Measurements from ENCODE around the gene ITGBL1. TPM values are rescaled to one million over a fixed set of nuclear protein-coding genes. Genes with fewer than 3 reads are reported as not detected.

ITGBL1 gene
- total and polyA plus RNA-seq, 7 donors, result 0.44 to 5.7 (median 1.7) TPM

DNA sequence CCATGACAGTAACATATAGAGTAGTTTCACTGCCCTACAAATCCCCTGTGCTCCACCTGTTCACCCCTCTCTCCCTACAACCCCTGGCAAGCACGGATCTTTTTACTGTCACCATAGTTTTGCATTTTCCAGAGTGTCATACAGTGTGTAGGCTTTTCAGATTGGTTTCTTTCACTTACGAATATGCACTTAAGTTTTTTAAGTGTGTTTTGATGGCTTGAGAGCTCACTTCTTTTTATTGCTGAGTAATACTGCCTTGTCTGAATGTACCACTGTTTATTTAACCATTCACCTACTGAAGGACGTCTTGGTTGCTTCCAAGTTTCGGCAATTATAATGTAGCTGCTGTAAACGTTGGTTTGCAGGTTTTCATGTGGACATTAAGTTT, 175.1 kb downstream of the ITGBL1 start:
- Histone ChIP-seq H3K27me3 (ENCODE audit: insufficient read depth in 3 of 3, low read length in 2 of 3) (no peaks in the 10 kb centered on the region), H3K4me1 (no peaks in the 10 kb centered on the region), H3K27ac (no peak overlapping the region), H3K4me3 (peak overlapping the region; percentile 43), H3K36me3 (ENCODE audit: insufficient read depth in 1 of 2, low read depth in 1 of 2) (no peaks in the 10 kb centered on the region), H3K9me3 (no peaks in the 10 kb centered on the region)
- no peak for DNase-seq
- WGBS, 3 donors, result 43 to 64% (median 44%) methylated on average over 5 of the region's 5 CpGs
- ATAC-seq, result no peak
- intact Hi-C loops (cut with DNase I), result loop anchor here in 1 of 2 donors (2.0 kb wide), 1 partner anchor 19 kb away; no protein-coding TSS in a partner anchor
- TF ChIP-seq, protein P1, sequence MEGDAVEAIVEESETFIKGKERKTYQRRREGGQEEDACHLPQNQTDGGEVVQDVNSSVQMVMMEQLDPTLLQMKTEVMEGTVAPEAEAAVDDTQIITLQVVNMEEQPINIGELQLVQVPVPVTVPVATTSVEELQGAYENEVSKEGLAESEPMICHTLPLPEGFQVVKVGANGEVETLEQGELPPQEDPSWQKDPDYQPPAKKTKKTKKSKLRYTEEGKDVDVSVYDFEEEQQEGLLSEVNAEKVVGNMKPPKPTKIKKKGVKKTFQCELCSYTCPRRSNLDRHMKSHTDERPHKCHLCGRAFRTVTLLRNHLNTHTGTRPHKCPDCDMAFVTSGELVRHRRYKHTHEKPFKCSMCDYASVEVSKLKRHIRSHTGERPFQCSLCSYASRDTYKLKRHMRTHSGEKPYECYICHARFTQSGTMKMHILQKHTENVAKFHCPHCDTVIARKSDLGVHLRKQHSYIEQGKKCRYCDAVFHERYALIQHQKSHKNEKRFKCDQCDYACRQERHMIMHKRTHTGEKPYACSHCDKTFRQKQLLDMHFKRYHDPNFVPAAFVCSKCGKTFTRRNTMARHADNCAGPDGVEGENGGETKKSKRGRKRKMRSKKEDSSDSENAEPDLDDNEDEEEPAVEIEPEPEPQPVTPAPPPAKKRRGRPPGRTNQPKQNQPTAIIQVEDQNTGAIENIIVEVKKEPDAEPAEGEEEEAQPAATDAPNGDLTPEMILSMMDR (IDR thresholded peaks at IDR 0.05), result no peak

DNA sequence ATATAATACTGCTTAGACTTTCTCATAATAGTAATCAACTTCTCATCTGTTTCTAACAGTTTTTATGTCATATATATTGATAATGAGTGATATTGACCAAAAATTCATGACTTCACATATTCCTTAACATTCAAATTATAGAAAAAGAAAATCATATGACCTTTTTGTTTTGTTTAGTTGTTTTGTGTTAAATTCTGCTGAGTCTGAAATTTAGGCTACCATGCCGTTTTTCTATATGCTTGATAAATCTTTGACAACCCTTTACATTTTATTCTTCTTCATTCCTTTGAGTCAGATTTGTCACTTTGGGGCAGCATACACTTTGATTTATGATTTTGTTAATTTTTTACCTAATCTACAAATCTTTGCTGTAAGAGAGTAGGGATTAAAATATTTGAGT, 176.4 kb downstream of the ITGBL1 start:
- ATAC-seq (no peak), DNase-seq (no peak)
- no peaks in the 10 kb centered on the region for H3K27me3 ChIP-seq (ENCODE audit: insufficient read depth in 3 of 3, low read length in 2 of 3)
- H3K36me3 ChIP-seq (ENCODE audit: insufficient read depth in 1 of 2, low read depth in 1 of 2), result no peaks in the 10 kb centered on the region
- no peaks in the 10 kb centered on the region for H3K9me3 ChIP-seq
- intact Hi-C loops (cut with DNase I), result no loop called here
- no peak overlapping the region for H3K27ac ChIP-seq
- TF ChIP-seq, protein P1 (IDR thresholded peaks at IDR 0.05), result no peak
- H3K4me1 ChIP-seq, result no peaks in the 10 kb centered on the region
- 79 to 87% (median 85%) methylated on average over 1 of the region's 1 CpG for WGBS, 3 donors
- H3K4me3 ChIP-seq, result no peak overlapping the region

DNA sequence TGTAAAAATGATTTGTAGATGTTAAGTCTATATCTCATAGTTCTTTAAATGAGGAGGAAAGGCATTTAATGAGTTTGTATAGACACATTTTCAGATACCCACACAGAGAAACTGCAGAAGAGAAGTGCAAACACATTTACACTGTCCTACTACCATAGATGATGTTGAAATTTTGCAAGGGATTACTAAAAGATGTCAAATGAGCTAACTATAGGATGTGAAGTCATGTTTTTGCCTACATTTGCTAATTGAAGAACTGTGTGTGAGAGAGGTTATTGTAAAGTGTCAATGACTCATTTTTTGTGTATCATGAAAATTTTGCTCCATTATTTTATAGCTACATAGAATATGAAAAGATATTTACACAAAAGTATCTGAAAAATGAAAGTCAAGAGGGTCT, 178.9 kb downstream of the ITGBL1 start:
- no peaks in the 10 kb centered on the region for H3K27me3 ChIP-seq (ENCODE audit: insufficient read depth in 3 of 3, low read length in 2 of 3)
- TF ChIP-seq, protein P1 (IDR thresholded peaks at IDR 0.05), result no peak
- no peak overlapping the region for H3K27ac ChIP-seq
- H3K4me1 ChIP-seq, result no peaks in the 10 kb centered on the region
- no peak overlapping the region for H3K4me3 ChIP-seq
- DNase-seq, result no peak
- no peak for ATAC-seq
- H3K9me3 ChIP-seq, result no peaks in the 10 kb centered on the region
- intact Hi-C loops (cut with DNase I), result no loop called here
- H3K36me3 ChIP-seq (ENCODE audit: insufficient read depth in 1 of 2, low read depth in 1 of 2), result no peaks in the 10 kb centered on the region

DNA sequence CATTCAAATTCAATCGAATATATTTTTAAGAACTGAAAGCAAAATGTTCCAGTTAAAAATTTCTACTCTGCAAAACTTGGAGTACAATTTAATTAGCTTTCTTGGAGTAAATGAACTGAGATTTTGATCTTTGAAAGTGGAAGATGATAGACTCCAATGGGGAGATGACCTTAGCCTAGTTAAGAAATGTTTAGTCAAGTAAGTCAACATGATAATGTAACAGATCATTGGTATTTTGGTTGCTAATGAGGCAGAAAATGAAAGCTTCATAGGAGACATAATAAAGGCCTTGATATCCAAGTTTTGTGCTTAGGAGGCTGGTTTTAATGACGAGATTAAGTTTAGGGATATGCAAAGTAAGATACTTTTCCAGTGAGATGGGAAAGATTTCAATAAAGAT, 181.7 kb downstream of the ITGBL1 start:
- WGBS, 3 donors, result 71 to 79% (median 74%) methylated on average over 2 of the region's 2 CpGs
- Histone ChIP-seq H3K4me3 (no peak overlapping the region), H3K4me1 (no peaks in the 10 kb centered on the region), H3K27me3 (ENCODE audit: insufficient read depth in 3 of 3, low read length in 2 of 3) (no peaks in the 10 kb centered on the region), H3K36me3 (ENCODE audit: insufficient read depth in 1 of 2, low read depth in 1 of 2) (no peaks in the 10 kb centered on the region), H3K27ac (no peak overlapping the region), H3K9me3 (no peaks in the 10 kb centered on the region)
- intact Hi-C loops (cut with DNase I), result no loop called here
- TF ChIP-seq, protein P1 (IDR thresholded peaks at IDR 0.05), result no peak
- DNase-seq (no peak), ATAC-seq (no peak)

DNA sequence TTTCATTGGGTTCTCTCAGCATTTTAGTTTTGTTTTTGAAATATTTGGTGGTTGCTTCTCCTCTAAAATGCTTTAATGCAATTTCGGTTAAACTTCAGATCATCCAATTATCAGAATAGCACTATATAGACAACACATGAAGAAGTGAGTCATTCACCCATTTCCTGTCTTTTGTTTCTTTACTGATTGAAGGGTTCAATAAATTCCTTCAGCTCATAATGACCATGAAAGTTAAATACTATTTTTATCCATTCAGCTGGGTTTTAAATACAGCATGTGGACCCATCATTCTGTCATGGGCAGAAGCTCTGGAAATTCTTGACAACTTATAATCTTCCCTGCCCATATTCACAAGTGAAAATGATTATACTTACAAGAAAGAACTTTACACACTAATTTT, 187.2 kb downstream of the ITGBL1 start:
- intact Hi-C loops (cut with DNase I), result no loop called here
- WGBS, 3 donors, result 70 to 83% (median 77%) methylated on average over 1 of the region's 1 CpG
- no peak for ATAC-seq
- Histone ChIP-seq H3K36me3 (ENCODE audit: insufficient read depth in 1 of 2, low read depth in 1 of 2) (no peaks in the 10 kb centered on the region), H3K4me1 (no peaks in the 10 kb centered on the region), H3K27me3 (ENCODE audit: insufficient read depth in 3 of 3, low read length in 2 of 3) (no peaks in the 10 kb centered on the region), H3K4me3 (no peak overlapping the region), H3K27ac (no peak overlapping the region), H3K9me3 (no peaks in the 10 kb centered on the region)
- TF ChIP-seq, protein P1 (IDR thresholded peaks at IDR 0.05), result no peak
- no peak for DNase-seq
